HEK293 (cell line): Measurements from ENCODE around the gene ACKR1.

Source experiments
- SP3 ChIP-seq: fragments of 450-650 bp; formaldehyde crosslinking; IDR thresholded peaks from 2 replicates; pipeline ENCODE4 v1.5.1; 2016; ENCODE audit warnings: missing biosample characterization, missing genetic modification characterization
- TCF7L2 ChIP-seq: IDR thresholded peaks from 2 replicates; pipeline ENCODE4 v1.6.1; 2011; ENCODE audit warnings: low read depth, mild to moderate bottlenecking, inconsistent platforms, low read length, moderate library complexity, borderline replicate concordance
- YY1 ChIP-seq: fragments of 450-650 bp; formaldehyde crosslinking; IDR thresholded peaks from 2 replicates; pipeline ENCODE4 v1.5.1; 2018; ENCODE audit warnings: missing biosample characterization, missing genetic modification characterization
- ZIC2 ChIP-seq: fragments of 450-650 bp; formaldehyde crosslinking; IDR thresholded peaks from 2 replicates; pipeline ENCODE4 v1.5.1; 2016; ENCODE audit warnings: missing biosample characterization, missing genetic modification characterization
- ZNF302 ChIP-seq: fragments of 450-650 bp; formaldehyde crosslinking; IDR thresholded peaks from 2 replicates; pipeline ENCODE4 v1.5.1; 2016; ENCODE audit warnings: missing biosample characterization, missing genetic modification characterization, low read depth
- ZNF335 ChIP-seq: fragments of 450-650 bp; formaldehyde crosslinking; conservative IDR thresholded peaks from 2 replicates; pipeline ENCODE4 v1.5.1; 2016; ENCODE audit warnings: missing biosample characterization, missing genetic modification characterization
- ZNF416 ChIP-seq: fragments of 450-650 bp; formaldehyde crosslinking; IDR thresholded peaks from 2 replicates; pipeline ENCODE4 v1.5.1; 2016; ENCODE audit warnings: missing biosample characterization, missing genetic modification characterization
- ZNF473 ChIP-seq: fragments of 450-650 bp; formaldehyde crosslinking; IDR thresholded peaks from 2 replicates; pipeline ENCODE4 v1.5.1; 2017; ENCODE audit warnings: missing biosample characterization, missing genetic modification characterization
- TF ChIP-seq, protein P1 (sequence below): fragments of 450-650 bp; formaldehyde crosslinking; IDR thresholded peaks from 2 replicates; pipeline ENCODE4 v1.5.1; 2016; ENCODE audit warnings: missing biosample characterization, missing genetic modification characterization
- TF ChIP-seq, protein P2 (sequence below): fragments of 450-650 bp; IDR thresholded peaks from 2 replicates; pipeline ENCODE4 v1.5.1; 2018; ENCODE audit warnings: missing biosample characterization, missing genetic modification characterization
- TF ChIP-seq, protein P3 (sequence below): fragments of 450-650 bp; formaldehyde crosslinking; IDR thresholded peaks from 2 replicates; pipeline ENCODE4; 2016; ENCODE audit warnings: missing biosample characterization, missing genetic modification characterization

DNA sequence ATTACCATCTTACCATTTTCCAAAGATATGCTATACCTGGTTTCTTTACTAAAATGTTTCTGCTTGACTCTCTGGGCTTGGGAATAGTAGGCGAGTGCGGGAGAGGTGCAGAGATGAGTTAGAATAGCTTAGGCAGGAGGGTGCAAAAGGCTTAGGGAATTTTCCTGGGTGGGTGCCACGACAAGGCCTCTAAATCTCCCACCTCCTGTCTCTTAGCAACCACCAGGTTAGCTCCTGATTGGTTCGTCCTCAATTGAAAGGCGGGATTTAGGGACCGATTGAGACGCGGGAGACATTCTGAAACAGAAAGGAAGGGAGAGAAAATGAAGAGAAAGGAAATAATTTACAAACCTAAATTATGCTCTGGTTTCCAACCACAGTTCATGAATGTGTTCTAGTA, 3.1 kb downstream of the ACKR1 start:
- TF ChIP-seq TCF7L2 = no peak
- TF ChIP-seq YY1 (tag by site-specific recombination) = no peak
- TF ChIP-seq, protein P1, sequence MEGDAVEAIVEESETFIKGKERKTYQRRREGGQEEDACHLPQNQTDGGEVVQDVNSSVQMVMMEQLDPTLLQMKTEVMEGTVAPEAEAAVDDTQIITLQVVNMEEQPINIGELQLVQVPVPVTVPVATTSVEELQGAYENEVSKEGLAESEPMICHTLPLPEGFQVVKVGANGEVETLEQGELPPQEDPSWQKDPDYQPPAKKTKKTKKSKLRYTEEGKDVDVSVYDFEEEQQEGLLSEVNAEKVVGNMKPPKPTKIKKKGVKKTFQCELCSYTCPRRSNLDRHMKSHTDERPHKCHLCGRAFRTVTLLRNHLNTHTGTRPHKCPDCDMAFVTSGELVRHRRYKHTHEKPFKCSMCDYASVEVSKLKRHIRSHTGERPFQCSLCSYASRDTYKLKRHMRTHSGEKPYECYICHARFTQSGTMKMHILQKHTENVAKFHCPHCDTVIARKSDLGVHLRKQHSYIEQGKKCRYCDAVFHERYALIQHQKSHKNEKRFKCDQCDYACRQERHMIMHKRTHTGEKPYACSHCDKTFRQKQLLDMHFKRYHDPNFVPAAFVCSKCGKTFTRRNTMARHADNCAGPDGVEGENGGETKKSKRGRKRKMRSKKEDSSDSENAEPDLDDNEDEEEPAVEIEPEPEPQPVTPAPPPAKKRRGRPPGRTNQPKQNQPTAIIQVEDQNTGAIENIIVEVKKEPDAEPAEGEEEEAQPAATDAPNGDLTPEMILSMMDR = no peak
- TF ChIP-seq SP3 = no peak
- no peak for TF ChIP-seq ZNF302
- no peak for TF ChIP-seq ZNF473 (tag by site-specific recombination)
- TF ChIP-seq ZNF335 = no peak
- TF ChIP-seq ZIC2 (tag by site-specific recombination) = no peak
- TF ChIP-seq, protein P2, sequence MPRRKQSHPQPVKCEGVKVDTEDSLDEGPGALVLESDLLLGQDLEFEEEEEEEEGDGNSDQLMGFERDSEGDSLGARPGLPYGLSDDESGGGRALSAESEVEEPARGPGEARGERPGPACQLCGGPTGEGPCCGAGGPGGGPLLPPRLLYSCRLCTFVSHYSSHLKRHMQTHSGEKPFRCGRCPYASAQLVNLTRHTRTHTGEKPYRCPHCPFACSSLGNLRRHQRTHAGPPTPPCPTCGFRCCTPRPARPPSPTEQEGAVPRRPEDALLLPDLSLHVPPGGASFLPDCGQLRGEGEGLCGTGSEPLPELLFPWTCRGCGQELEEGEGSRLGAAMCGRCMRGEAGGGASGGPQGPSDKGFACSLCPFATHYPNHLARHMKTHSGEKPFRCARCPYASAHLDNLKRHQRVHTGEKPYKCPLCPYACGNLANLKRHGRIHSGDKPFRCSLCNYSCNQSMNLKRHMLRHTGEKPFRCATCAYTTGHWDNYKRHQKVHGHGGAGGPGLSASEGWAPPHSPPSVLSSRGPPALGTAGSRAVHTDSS = no peak
- TF ChIP-seq, protein P3, sequence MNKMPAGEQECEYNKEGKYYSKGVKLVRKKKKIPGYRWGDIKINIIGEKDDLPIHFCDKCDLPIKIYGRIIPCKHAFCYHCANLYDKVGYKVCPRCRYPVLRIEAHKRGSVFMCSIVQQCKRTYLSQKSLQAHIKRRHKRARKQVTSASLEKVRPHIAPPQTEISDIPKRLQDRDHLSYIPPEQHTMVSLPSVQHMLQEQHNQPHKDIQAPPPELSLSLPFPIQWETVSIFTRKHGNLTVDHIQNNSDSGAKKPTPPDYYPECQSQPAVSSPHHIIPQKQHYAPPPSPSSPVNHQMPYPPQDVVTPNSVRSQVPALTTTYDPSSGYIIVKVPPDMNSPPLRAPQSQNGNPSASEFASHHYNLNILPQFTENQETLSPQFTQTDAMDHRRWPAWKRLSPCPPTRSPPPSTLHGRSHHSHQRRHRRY (tag by site-specific recombination) = no peak
- no peak for TF ChIP-seq ZNF416
